Measurements from ENCODE around the gene PTGDR. TPM values are rescaled to one million over a fixed set of nuclear protein-coding genes. Genes with fewer than 3 reads are reported as not detected.
A peak's percentile ranks its signal among the peaks of the same experiment; 100 is the strongest.

Gene PTGDR
- total and polyA plus RNA-seq, 2 experiments from 2014 or later, result 0.06 TPM; not detected in 1

- TF ChIP-seq REST (IDR thresholded peaks at IDR 0.05; ENCODE audit: unreplicated experiment), result no peak
- TF ChIP-seq CREB1 (CRISPR knock-in tag; IDR thresholded peaks at IDR 0.05; ENCODE audit: low read depth), result no peak
Observed at GRCh38 chr14:52298795-52299194, 31.3 kb downstream of the PTGDR start (continued).

DNA sequence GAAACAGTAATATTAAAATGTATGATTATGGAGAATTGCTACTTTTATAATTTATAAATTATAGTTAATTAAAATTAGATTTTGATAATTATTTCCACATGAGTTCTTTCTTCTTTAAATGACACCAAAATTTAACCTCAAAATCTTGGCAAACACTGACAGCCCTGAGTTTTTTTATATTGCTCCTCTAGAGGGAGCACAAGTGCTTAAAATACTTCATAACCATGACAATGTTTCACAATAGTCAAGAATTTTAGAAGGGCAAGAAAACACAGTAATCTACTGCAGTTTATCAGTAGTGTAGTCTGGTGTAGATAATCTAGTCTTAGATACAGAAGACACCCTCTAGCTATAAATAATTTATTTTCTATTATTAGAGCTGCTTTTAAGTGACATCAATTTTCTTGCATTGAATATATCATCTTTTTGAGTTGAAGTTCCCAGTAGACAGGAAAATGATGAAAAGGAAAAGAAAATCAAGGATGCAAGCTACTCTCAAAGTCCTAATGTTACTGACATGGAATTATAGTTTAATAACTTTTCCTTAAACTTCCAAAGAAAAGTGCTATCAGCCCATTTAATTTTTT, 32.3 kb downstream of the PTGDR start:
- no peaks in the 10 kb centered on the region for H3K36me3 Mint-ChIP-seq (ENCODE audit: low read depth)
- H3K4me1 Mint-ChIP-seq, result peaks cover 5% of the 10 kb centered on the region; the same call in 2 of the 3 replicates
- no peak overlapping the region for H3K27ac Mint-ChIP-seq
- Histone ChIP-seq H3K9me2 (ENCODE audit: insufficient read depth) (no peaks in the 10 kb centered on the region), H3K27me3 (ENCODE audit: insufficient read depth) (no peaks in the 10 kb centered on the region), H3K79me2 (replicated peaks; ENCODE audit: insufficient read depth) (no peaks in the 10 kb centered on the region), H3K27ac (ENCODE audit: low read depth) (no peak overlapping the region), H3K4me1 (ENCODE audit: insufficient read depth) (no peaks in the 10 kb centered on the region), H2AFZ (no peak overlapping the region), H3K4me2 (no peak overlapping the region), H4K20me1 (replicated peaks; ENCODE audit: insufficient read depth) (no peaks in the 10 kb centered on the region), H3F3A (replicated peaks; ENCODE audit: low read depth) (no peaks in the 10 kb centered on the region), H3K36me3 (ENCODE audit: insufficient read depth) (no peaks in the 10 kb centered on the region), H3K4me3 (no peak overlapping the region)
- ATAC-seq (peak; percentile 29; the same call in 2 of the 3 replicates), DNase-seq (ENCODE audit: low spot score) (peak; percentile 66)
- H3K27me3 Mint-ChIP-seq (ENCODE audit: insufficient read depth, low read depth, poor library complexity), result no peaks in the 10 kb centered on the region
- H3K9me3 Mint-ChIP-seq, result no peaks in the 10 kb centered on the region
- no peak for TF ChIP-seq REST (IDR thresholded peaks at IDR 0.05; ENCODE audit: unreplicated experiment)
- no peak for TF ChIP-seq STAT1 (IDR thresholded peaks at IDR 0.05; ENCODE audit: unreplicated experiment)
- TF ChIP-seq, protein P1, sequence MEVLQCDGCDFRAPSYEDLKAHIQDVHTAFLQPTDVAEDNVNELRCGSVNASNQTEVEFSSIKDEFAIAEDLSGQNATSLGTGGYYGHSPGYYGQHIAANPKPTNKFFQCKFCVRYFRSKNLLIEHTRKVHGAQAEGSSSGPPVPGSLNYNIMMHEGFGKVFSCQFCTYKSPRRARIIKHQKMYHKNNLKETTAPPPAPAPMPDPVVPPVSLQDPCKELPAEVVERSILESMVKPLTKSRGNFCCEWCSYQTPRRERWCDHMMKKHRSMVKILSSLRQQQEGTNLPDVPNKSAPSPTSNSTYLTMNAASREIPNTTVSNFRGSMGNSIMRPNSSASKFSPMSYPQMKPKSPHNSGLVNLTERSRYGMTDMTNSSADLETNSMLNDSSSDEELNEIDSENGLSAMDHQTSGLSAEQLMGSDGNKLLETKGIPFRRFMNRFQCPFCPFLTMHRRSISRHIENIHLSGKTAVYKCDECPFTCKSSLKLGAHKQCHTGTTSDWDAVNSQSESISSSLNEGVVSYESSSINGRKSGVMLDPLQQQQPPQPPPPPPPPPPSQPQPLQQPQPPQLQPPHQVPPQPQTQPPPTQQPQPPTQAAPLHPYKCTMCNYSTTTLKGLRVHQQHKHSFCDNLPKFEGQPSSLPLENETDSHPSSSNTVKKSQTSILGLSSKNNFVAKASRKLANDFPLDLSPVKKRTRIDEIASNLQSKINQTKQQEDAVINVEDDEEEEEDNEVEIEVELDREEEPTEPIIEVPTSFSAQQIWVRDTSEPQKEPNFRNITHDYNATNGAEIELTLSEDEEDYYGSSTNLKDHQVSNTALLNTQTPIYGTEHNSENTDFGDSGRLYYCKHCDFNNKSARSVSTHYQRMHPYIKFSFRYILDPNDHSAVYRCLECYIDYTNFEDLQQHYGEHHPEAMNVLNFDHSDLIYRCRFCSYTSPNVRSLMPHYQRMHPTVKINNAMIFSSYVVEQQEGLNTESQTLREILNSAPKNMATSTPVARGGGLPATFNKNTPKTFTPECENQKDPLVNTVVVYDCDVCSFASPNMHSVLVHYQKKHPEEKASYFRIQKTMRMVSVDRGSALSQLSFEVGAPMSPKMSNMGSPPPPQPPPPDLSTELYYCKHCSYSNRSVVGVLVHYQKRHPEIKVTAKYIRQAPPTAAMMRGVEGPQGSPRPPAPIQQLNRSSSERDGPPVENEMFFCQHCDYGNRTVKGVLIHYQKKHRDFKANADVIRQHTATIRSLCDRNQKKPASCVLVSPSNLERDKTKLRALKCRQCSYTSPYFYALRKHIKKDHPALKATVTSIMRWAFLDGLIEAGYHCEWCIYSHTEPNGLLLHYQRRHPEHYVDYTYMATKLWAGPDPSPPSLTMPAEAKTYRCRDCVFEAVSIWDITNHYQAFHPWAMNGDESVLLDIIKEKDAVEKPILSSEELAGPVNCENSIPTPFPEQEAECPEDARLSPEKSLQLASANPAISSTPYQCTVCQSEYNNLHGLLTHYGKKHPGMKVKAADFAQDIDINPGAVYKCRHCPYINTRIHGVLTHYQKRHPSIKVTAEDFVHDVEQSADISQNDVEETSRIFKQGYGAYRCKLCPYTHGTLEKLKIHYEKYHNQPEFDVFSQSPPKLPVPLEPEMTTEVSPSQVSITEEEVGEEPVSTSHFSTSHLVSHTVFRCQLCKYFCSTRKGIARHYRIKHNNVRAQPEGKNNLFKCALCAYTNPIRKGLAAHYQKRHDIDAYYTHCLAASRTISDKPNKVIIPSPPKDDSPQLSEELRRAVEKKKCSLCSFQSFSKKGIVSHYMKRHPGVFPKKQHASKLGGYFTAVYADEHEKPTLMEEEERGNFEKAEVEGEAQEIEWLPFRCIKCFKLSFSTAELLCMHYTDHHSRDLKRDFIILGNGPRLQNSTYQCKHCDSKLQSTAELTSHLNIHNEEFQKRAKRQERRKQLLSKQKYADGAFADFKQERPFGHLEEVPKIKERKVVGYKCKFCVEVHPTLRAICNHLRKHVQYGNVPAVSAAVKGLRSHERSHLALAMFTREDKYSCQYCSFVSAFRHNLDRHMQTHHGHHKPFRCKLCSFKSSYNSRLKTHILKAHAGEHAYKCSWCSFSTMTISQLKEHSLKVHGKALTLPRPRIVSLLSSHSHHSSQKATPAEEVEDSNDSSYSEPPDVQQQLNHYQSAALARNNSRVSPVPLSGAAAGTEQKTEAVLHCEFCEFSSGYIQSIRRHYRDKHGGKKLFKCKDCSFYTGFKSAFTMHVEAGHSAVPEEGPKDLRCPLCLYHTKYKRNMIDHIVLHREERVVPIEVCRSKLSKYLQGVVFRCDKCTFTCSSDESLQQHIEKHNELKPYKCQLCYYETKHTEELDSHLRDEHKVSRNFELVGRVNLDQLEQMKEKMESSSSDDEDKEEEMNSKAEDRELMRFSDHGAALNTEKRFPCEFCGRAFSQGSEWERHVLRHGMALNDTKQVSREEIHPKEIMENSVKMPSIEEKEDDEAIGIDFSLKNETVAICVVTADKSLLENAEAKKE (CRISPR knock-in tag; IDR thresholded peaks at IDR 0.05), result no peak
- TF ChIP-seq CTCF (conservative IDR thresholded peaks at IDR 0.05; ENCODE audit: low read depth in 2 of 2), result peak; percentile 58 to 76
- no peak overlapping the region for H3K4me3 Mint-ChIP-seq

Measured in GM23338 (cell line).